B cell (primary cell): Measurements from ENCODE around the gene DTX3. TPM values are rescaled to one million over a fixed set of nuclear protein-coding genes. Genes with fewer than 3 reads are reported as not detected.
A peak's percentile ranks its signal among the peaks of the same experiment; 100 is the strongest.

Experiments used
- ATAC-seq: fragments of 200-7000 bp; cut with Tn5 transposase; one replicate; pipeline ENCODE4 v1.10.0; 2021; ENCODE audit warnings: low read depth, mild to moderate bottlenecking, moderate number of reproducible peaks, moderate library complexity
- CTCF ChIA-PET: fragments of 350-600 bp; sonication (Branson Sonifier 250); formaldehyde crosslinking; loops from one replicate; lab custom pipeline; 2021; ENCODE audit warnings: antibody characterized with exemption, inconsistent platforms; lab: Charles Lee
- POLR2A ChIA-PET: fragments of 350-600 bp; sonication (Branson Sonifier 250); formaldehyde crosslinking; loops from one replicate; lab custom pipeline; 2021; ENCODE audit warnings: antibody characterized with exemption; lab: Charles Lee
- DNase-seq: peaks from one replicate; pipeline ENCODE4 v3.0.0; 2013
- H2AFZ ChIP-seq: 2 replicates; pipeline ENCODE4 v1.6.1; 2012; ENCODE audit warnings: mild to moderate bottlenecking, low read depth, low read length; ENCODE audit not compliant: insufficient read depth, poor library complexity, severe bottlenecking
- H3K27ac ChIP-seq, 2 donors: 1 replicate in 1 of 2; 2 replicates in 1 of 2; pipeline ENCODE4 v1.5.1; 2012 to 2013; ENCODE audit warnings: low read length in 2 of 2, mild to moderate bottlenecking in 2 of 2, moderate library complexity in 1 of 2
- H3K27me3 ChIP-seq, 4 experiments: fragments of 200-600 bp in 1 of 4; sonication (generic) in 1 of 4; replicated peaks in 1 of 4; 1 replicate in 2 of 4; 2 replicates in 2 of 4; pipeline versions ENCODE4 v1.6.1 to v1.7.0; 2013 to 2016; ENCODE audit warnings: low read length in 3 of 4, mild to moderate bottlenecking in 2 of 4, mixed read lengths in 1 of 4, moderate library complexity in 1 of 4; ENCODE audit not compliant: insufficient read depth in 4 of 4, control insufficient read depth in 3 of 4; ENCODE audit errors: control extremely low read depth in 1 of 4
- H3K36me3 ChIP-seq, 2 experiments: replicated peaks in 1 of 2; 1 replicate in 1 of 2; 2 replicates in 1 of 2; pipeline versions ENCODE4 v1.6.1 to v1.7.1; 2013; ENCODE audit warnings: low read length in 1 of 2; ENCODE audit not compliant: insufficient read depth in 2 of 2, control insufficient read depth in 1 of 2; ENCODE audit errors: control extremely low read depth in 1 of 2, extremely low read depth in 1 of 2
- H3K4me1 ChIP-seq, 2 donors: fragments of 200-600 bp in 1 of 2; sonication (generic) in 1 of 2; 1 replicate in 1 of 2; 2 replicates in 1 of 2; pipeline versions ENCODE4 v1.5.1 to v1.6.1; 2013 to 2017; ENCODE audit warnings: low read length in 2 of 2; ENCODE audit not compliant: control insufficient read depth in 2 of 2, insufficient read depth in 2 of 2
- H3K4me2 ChIP-seq: replicated peaks from 2 replicates; pipeline ENCODE3; 2012; ENCODE audit warnings: mild to moderate bottlenecking, low read depth, low read length; ENCODE audit not compliant: poor library complexity, severe bottlenecking
- H3K4me3 ChIP-seq, 5 experiments: fragments of 200-600 bp in 1 of 5; sonication (generic) in 1 of 5; 1 replicate in 3 of 5; 2 replicates in 2 of 5; pipeline versions ENCODE4 v1.5.1 to v1.7.0; 2011 to 2016; ENCODE audit warnings: low read length in 4 of 5, mild to moderate bottlenecking in 4 of 5, low read depth in 2 of 5, control low read depth in 1 of 5, moderate library complexity in 1 of 5; ENCODE audit not compliant: insufficient read depth in 1 of 5; ENCODE audit errors: control extremely low read depth in 1 of 5, extremely low read depth in 1 of 5
- H3K79me2 ChIP-seq: fragments of 200-600 bp; sonication (generic); one replicate; pipeline ENCODE4 v1.6.0; 2016; ENCODE audit warnings: low read length; ENCODE audit not compliant: control insufficient read depth, insufficient read depth
- H3K9ac ChIP-seq: fragments of 200-600 bp; sonication (generic); 2 replicates; pipeline ENCODE4 v1.6.1; 2017; ENCODE audit warnings: mild to moderate bottlenecking, low read length, moderate library complexity
- H3K9me3 ChIP-seq, 3 donors: one replicate each; pipeline versions ENCODE4 v1.6.1 to v1.7.1; 2013; ENCODE audit warnings: low read length in 2 of 3; ENCODE audit not compliant: control insufficient read depth in 2 of 3, insufficient read depth in 1 of 3; ENCODE audit errors: control extremely low read depth in 1 of 3
- H4K20me1 ChIP-seq: 2 replicates; pipeline ENCODE4 v1.6.0; 2012; ENCODE audit warnings: mild to moderate bottlenecking, low read length; ENCODE audit not compliant: insufficient read depth, control insufficient read depth, poor library complexity, severe bottlenecking
- H3K27ac Mint-ChIP-seq: one replicate; pipeline ENCODE4 v1.8.0; 2021; ENCODE audit warnings: mixed read lengths
- H3K27me3 Mint-ChIP-seq: one replicate; pipeline ENCODE4 v1.8.0; 2021; ENCODE audit warnings: mixed read lengths
- H3K4me1 Mint-ChIP-seq: one replicate; pipeline ENCODE4 v1.8.0; 2021; ENCODE audit warnings: mixed read lengths
- H3K4me3 Mint-ChIP-seq: one replicate; pipeline ENCODE4 v1.8.0; 2021; ENCODE audit warnings: mixed read lengths
- H3K9me3 Mint-ChIP-seq: one replicate; pipeline ENCODE4 v1.8.0; 2022; ENCODE audit warnings: mixed read lengths; ENCODE audit not compliant: insufficient read depth
- EZH2 ChIP-seq: IDR thresholded peaks from 2 replicates; pipeline ENCODE4 v1.6.1; 2012; ENCODE audit warnings: borderline replicate concordance, low read depth, mild to moderate bottlenecking, moderate library complexity, low read length; ENCODE audit not compliant: insufficient read depth, poor library complexity, severe bottlenecking
- WGBS: methylation state at CpG from one replicate; pipeline ENCODE4 v1.1.5; 2013; ENCODE audit warnings: missing lambda C conversion rate; ENCODE audit not compliant: insufficient coverage; 5-methylcytosine and 5-hydroxymethylcytosine counted together
- intact Hi-C: fragments of 100-400 bp; cut with micrococcal nuclease; formaldehyde crosslinking; loops from one replicate; pipeline ENCODE4 v1.10.0; 2022
- polyA plus RNA-seq: library from polyadenylated mRNA; depleted of rRNA; stranded (reverse); fragments of >200 nt; gene quantifications from 2 replicates; pipeline ENCODE4 v1.2.3, GENCODE V29; 2012
- total RNA-seq, 2 donors: library from RNA; stranded (reverse); fragments of 120-200 nt in 1 of 2; gene quantifications; 1 replicate in 1 of 2; 2 replicates in 1 of 2; pipeline versions ENCODE4 v1.2.3 to v1.2.4, GENCODE V29; 2013 to 2022
- TF ChIP-seq, protein P1 (sequence below): fragments of 200-600 bp; IDR thresholded peaks from one replicate; pipeline ENCODE4 v1.8.0; 2022; ENCODE audit warnings: antibody characterized with exemption, mild to moderate bottlenecking

DTX3 gene
- total and polyA plus RNA-seq, 2 donors (not counting 1 experiment from before 2014, with no cell fraction given) = 3.5 to 7.3 TPM

DNA sequence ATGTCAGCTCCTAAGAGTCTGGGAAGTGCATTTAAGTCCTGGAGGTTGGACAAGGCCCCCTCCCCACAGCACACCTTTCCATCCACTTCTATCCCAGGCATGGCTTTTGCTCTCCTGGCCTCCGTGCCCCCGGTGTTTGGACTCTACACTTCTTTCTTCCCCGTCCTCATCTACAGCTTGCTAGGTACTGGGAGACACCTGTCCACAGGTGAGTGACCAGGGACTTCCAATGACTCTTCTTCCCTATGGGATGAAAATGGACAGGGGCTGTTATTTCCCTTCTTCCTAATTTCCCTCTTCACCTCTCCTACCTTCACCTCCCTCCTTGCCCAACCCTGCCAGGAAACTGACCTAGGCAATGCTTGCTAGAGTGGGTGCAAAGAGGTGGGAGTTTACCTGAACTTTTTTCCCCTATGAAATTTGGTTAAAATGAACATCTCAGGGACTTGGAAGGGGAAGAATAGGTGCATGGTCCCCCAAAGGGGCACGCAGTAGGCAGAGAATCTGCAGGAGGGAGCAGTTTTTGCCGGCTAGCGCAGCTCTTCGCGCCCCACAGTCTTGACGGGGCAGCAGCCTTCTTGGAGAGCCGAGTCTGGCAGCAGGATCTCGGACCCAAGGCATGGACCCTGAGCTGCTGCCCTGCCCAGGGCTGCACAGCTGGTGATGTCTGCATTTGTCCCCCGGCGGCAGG, 15.8 kb downstream of the DTX3 start:
- H3K4me1 Mint-ChIP-seq = peaks cover 44% of the 10 kb centered on the region
- peak overlapping the region in 1 of 5 experiments; percentile 48 for H3K4me3 ChIP-seq
- peak overlapping the region; percentile 37 for H3K27ac Mint-ChIP-seq
- H4K20me1 ChIP-seq = peaks cover 7% of the 10 kb centered on the region
- no peak for ATAC-seq
- 18% methylated on average over 10 of the region's 13 CpGs for WGBS
- H3K9me3 ChIP-seq = peaks cover 0 to 18% (median 0%) of the 10 kb centered on the region in 3 donors
- peak overlapping the region; percentile 85 for H3K4me3 Mint-ChIP-seq
- no peaks in the 10 kb centered on the region for H3K36me3 ChIP-seq
- peak overlapping the region; percentile 56 for H3K9ac ChIP-seq
- ChIA-PET CTCF (interaction anchor here (0.5 to 5.1 kb wide), 18 partner anchors 8 to 165 kb away, joined by 3 to 122 read pairs (median 4); partner anchors contain the start of genes ARHGAP9 and B4GALNT1), POLR2A (interaction anchor here (0.6 kb wide), 1 partner anchor 10 kb away, joined by 3 read pairs; no protein-coding TSS in a partner anchor)
- TF ChIP-seq EZH2 = peak; percentile 53
- TF ChIP-seq, protein P1, sequence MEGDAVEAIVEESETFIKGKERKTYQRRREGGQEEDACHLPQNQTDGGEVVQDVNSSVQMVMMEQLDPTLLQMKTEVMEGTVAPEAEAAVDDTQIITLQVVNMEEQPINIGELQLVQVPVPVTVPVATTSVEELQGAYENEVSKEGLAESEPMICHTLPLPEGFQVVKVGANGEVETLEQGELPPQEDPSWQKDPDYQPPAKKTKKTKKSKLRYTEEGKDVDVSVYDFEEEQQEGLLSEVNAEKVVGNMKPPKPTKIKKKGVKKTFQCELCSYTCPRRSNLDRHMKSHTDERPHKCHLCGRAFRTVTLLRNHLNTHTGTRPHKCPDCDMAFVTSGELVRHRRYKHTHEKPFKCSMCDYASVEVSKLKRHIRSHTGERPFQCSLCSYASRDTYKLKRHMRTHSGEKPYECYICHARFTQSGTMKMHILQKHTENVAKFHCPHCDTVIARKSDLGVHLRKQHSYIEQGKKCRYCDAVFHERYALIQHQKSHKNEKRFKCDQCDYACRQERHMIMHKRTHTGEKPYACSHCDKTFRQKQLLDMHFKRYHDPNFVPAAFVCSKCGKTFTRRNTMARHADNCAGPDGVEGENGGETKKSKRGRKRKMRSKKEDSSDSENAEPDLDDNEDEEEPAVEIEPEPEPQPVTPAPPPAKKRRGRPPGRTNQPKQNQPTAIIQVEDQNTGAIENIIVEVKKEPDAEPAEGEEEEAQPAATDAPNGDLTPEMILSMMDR = no peak
- DNase-seq = no peak
- peak overlapping the region; percentile 58 for H2AFZ ChIP-seq
- no peak overlapping the region for H3K27ac ChIP-seq
- H3K79me2 ChIP-seq = no peaks in the 10 kb centered on the region
- H3K4me1 ChIP-seq = peaks cover 33 to 50% of the 10 kb centered on the region in 2 donors
- H3K9me3 Mint-ChIP-seq = no peaks in the 10 kb centered on the region
- H3K27me3 ChIP-seq = peaks cover 0 to 87% (median 59%) of the 10 kb centered on the region in 4 experiments
- peaks cover 84% of the 10 kb centered on the region for H3K27me3 Mint-ChIP-seq
- intact Hi-C loops = loop anchor here (5.0 kb wide), 2 partner anchors 98 to 143 kb away; partner anchors contain the start of genes ARHGAP9, DDIT3 and MBD6
- peak overlapping the region; percentile 92 for H3K4me2 ChIP-seq
